Stimulated activated CD8-positive, alpha-beta memory T cell treated with anti-CD3 and anti-CD28 coated beads, Interleukin-4, amount 100 ng/mL, for 48 hours (primary cell): ENCODE results near the gene YARS2.
A peak's percentile ranks its signal among the peaks of the same experiment; 100 is the strongest.

ENCODE experiments used
- DNase-seq: peaks from one replicate; pipeline ENCODE4 v3.0.0-alpha.2; 2020

YARS2 gene

DNA sequence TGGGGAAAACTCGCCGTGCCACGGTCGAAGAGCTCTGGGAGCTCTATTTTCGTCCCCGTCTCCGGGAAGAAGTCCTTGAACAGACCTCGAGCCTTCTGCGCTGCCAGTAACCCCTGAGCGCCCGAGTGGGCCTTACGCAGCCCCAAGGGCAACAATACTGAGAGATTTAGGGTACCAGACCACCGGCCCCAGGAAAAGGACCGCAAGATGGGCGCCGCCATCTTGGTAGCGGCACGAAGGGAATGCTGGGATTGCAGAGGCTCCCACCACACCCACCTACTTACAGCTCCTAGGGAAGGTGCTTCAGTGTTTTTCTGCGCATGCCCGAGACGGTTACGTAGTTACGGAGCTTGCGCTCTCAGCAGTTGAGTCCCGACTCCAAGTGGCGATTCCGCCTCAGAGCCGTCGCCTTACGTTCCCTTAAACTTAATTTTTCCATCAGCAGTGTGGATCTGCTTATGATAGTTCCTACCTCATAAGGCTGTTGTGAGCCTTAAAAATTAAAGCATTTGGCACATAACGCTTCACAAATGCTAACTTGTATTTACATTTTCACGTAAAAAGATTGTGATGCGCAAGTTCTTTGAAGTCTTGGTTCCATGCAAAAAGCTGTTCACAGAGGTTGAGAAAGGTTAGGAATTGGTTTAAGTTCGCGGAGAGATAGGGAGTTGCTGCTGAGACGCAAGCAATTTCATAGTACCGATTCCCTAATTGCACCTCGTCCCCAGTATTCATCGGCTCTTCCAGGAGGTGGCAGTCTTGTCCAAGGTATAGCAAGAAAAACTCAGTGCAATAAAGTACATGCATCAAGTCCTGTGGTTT lies at the start of gene YARS2:
TSS of gene YARS2 (minus strand) at position 244 of the 822 bp plus-strand sequence. CDS start at position 221, 23 bp downstream.
- DNase-seq: peak; percentile 91

DNA sequence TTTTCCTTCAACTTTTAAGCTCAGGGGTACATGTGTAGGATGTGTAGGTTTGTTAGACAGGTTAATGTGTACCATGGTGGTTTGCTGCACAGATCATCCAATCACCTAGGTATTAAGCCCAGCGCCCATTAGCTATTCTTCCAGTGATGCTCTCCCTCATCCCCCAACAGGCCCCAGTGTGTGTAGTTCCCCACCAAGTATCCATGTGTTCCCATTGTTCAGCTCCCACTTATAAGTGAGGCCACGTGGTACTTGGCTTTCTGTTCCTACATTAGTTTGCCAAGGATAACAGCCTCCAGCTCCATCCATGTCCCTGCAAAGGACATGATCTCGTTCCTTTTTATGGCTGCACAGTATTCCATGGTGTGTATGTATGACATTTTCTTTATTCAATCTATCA lies 48.6 kb upstream of the YARS2 start:
- DNase-seq: no peak

GRCh38 chr12:32801269-32801980 lies 45.7 kb upstream of the YARS2 start:
- no peak for DNase-seq

GRCh38 chr12:32794281-32794680 lies 38.6 kb upstream of the YARS2 start:
- DNase-seq: no peak

DNA sequence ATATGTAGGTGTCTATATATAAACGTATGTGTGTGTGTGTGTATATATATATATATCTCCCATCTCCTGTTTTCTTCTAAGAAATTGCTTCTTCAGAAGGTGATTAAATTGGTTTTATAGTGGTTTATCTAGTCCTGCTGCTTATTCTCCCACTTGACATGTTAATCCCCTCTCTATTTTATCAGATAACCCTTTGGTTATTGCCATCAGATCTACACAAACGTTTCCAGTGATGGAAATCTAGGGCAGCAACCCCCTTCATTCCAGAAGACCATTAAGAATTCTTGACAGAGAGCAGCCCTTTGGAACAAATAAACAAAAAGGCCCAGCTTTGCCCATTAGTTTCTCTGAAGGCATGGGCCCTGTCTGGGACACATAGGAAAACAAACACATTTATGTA lies 34.2 kb upstream of the YARS2 start:
- no peak for DNase-seq

GRCh38 chr12:32789446-32789845 lies 33.7 kb upstream of the YARS2 start:
- DNase-seq: no peak

DNA sequence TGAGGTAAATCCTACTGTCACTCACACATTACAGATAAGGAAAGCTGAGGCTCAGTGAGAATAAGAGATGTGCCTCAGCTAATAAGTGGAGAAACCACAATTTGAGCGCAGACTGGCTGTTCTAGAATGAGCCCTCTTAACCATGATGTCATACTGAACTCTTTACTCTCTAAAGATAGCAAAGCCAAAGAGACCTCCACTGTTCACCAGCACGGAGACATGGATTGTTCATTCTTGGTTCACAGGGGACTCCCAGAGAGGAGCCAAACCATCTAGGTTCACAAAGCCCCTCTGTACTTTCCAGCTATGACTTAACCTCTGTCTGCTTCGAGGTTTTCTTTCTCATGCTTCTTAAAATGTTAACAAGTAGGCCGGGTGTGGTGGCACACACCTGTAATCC lies 32.7 kb upstream of the YARS2 start:
- no peak for DNase-seq

DNA sequence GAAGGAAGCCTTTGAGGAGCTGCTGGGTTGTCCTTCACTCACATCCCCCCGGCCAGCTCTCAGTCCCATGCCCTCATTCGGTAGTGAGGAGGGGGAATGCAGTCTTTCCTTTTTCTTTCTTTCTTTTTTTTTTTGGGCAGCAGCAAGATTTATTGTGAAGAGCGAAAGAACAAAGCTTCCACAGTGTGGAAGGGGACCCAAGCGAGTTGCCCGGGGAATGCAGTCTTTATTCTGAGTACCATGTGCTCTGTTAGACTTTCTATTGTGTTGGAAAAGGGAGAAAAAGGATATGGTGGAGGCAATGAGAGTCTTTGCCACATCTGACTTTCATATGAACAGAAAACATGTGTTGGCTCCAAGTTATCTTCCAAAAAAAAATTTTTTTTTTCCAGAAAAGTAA lies 29.9 kb upstream of the YARS2 start:
- DNase-seq: no peak

DNA sequence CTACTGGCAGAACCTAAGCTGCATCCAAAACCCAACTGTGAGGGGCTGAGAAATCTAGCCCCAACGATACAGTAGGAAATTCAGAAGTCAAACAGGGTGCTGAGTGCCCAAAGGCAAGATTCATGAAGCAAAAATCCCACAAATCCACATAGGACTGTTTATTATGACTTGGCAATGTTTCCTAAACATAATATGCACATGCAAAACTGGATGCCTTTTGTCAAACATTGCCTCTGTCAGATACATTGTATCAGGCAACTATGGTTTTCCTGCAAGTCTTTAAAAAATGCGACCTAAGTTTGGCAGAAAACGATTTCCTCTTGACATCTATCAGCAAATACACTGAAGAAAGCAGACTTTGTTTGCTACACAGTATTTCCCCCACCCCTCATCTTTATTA lies 27.3 kb upstream of the YARS2 start:
- DNase-seq: no peak

GRCh38 chr12:32780071-32780470 lies 24.4 kb upstream of the YARS2 start:
- no peak for DNase-seq

GRCh38 chr12:32777691-32778175 lies 22.0 kb upstream of the YARS2 start:
- DNase-seq: no peak

DNA sequence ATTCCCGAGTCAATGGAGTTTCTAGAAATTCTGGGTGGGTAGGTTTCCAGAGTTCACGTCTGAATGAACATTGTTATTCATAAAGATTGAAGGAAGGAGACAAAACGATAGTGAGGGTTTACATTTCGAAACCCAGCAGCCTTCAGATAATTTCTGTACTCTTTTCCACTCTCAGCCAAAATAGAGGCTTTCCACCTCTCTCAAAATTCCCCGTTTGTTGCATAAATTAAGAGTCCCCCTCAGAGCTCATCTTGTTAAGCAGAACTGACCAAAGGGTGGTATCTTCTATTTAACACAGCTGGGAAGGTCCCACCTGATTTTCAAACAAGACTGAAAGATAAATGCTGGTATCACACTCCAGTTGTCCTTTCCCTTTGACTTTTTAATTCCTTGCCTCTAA lies 21.5 kb upstream of the YARS2 start:
- DNase-seq: no peak

DNA sequence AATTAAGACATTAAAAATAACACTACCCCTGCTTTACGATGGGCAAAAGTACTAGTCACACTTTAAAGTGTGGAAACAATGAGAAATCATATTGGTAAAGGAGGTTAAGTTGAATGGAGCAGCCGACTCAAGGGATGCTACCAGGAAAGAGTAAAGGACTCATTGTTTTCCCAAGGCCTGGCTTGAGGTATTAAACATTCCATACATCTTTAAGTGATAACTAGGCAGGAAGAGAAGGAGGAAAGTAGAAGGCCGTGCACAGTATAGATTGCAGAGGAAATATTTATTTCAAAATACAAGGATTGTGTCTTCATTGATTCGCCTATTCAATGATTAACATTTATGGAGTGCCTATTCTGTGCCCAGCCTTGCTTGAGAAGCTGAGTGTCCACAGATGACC lies 20.6 kb upstream of the YARS2 start:
- no peak for DNase-seq

DNA sequence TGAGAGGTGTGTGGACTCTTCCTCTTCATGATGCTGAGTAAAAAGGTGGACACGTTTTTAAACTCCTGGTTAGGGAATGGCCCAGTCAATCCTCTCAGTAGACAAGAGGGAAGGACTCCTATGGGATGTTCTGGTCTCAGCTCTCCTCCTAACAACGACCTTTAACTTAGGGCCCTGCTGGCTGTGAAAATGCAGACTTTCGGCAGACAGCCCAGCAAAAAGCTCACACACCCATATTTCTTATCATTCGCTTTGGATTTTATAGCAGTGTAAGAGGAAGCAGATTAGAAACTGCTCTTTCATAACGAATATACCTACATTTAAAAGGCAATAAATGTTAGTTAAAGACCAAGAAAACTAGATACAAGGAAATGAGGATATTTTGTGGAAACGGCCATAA lies 18.0 kb upstream of the YARS2 start:
- no peak for DNase-seq

- no peak for DNase-seq
These were observed 14.4 kb upstream of the YARS2 start for GRCh38 chr12:32770141-32770540.

GRCh38 chr12:32768518-32768917 lies 12.8 kb upstream of the YARS2 start:
- DNase-seq: no peak

- no peak for DNase-seq
These were observed 10.2 kb upstream of the YARS2 start for GRCh38 chr12:32765906-32766305.

DNA sequence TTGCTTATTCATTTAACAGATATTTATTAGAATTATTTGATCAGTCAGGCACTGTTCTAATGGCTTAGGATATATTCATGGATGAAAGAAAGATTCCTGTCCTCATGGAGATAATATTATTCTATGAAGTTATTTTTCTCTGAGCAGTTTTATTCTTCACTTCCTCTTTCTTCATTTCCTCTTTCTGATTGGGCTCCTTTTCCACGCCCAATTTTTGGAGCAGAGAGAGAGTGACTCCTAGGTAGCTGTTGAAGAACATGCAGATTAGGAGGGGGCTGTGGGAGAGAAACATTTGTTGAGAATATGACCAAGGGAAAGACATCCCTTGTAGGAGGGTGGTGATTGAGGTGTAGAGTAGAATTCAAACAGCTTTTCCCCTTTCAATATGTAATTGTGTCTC lies 6.0 kb upstream of the YARS2 start:
- DNase-seq: no peak

GRCh38 chr12:32757157-32757556 lies 1.5 kb upstream of the YARS2 start:
- no peak for DNase-seq

DNA sequence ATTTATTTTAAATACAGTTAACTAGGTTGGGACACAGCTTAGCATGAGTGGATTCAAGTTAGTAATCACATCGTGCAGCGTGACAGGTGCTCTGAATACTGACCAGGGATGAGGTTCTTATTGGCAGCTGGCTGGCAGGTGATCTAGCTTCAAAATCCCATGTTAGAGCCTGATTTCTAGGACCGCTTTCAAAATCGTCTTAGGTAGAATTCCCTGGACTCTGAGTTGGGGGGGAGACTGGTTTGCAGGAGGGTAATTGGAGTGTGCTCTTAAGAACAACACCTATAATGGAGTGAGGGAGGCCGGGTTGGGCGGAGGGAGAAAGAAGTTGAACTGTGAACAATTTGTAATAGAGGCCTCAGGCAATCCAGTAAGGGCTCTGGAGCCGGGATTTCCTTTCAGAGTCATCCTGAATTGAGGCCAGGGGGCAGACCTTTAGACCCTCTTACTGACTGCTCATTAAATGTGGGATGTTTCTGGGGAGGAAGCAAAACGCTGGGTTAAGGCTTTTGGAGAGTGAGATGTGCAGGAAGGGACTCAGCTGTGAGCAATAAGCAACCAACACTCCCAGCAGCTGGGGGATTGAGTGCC lies 874 bp upstream of the YARS2 start:
- DNase-seq: no peak

GRCh38 chr12:32755051-32755653 lies 545 bp downstream of the YARS2 start:
- DNase-seq: peak; percentile 82

DNA sequence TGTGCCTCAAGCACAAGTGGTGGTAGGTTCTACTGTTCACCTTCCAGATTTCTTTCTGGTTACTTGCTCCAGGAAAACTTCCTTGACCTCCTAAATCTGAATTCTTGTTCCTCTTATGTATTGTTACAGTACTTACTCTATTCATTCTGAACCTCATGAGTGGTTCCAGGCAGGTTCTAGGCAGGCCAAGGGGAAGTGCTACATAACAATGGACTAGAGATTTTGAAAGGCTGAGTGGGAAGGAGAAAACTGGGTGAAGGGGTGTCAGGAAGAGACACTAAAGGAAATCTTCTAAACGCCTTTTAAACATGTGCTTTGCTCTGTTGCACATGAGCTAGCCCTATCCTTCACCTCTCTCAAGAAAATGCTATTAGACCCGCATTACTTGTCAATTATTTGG lies 1.6 kb downstream of the YARS2 start:
- DNase-seq: no peak

DNA sequence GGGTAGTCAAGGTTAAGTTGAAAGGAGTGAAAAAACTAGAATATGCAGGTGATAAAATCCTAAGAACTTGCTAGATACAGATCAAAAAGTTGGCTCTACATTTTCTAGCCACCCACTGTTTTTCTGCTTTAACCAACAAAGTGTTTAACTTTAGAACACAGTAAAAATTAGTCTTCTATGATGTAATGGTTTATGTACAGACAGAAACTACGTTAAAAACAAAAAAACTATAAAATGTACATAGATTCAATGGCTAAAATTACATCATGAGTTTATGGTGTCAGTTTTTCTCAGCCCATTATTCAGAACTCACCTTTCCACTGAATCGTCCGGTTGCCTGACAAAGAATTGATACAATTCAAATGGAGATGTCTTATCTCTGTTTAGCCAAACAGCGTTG lies 2.1 kb downstream of the YARS2 start:
- DNase-seq: no peak

- no peak for DNase-seq
These were observed 12.4 kb downstream of the YARS2 start for GRCh38 chr12:32743264-32743663.
